Spleen (tissue), 11 donors: ENCODE data around the gene TOGARAM1. TPM values are rescaled to one million over a fixed set of nuclear protein-coding genes. Genes with fewer than 3 reads are reported as not detected.

Source experiments
- DNase-seq: peaks from one replicate; pipeline ENCODE4 v3.0.0-alpha.2; 2020
- H3K27ac ChIP-seq, 8 donors: fragments of 200-600 bp; sonication (generic) in 7 of 8; 1 replicate in 4 of 8; 2 replicates in 4 of 8; pipeline versions ENCODE4 v1.5.0 to v1.8.0; 2016 to 2021; ENCODE audit warnings: inconsistent platforms in 4 of 8, mild to moderate bottlenecking in 4 of 8, moderate library complexity in 1 of 8
- H3K27me3 ChIP-seq, 7 donors: fragments of 200-600 bp; sonication (generic) in 6 of 7; replicated peaks in 1 of 7; 1 replicate in 4 of 7; 2 replicates in 3 of 7; pipeline versions ENCODE4 v1.5.0 to v1.8.0; 2016 to 2021; ENCODE audit warnings: inconsistent platforms in 3 of 7, mild to moderate bottlenecking in 1 of 7
- H3K36me3 ChIP-seq, 6 donors: fragments of 200-600 bp; sonication (generic) in 5 of 6; 1 replicate in 4 of 6; 2 replicates in 2 of 6; pipeline versions ENCODE4 v1.5.0 to v1.8.0; 2016 to 2021; ENCODE audit warnings: inconsistent platforms in 2 of 6
- H3K4me1 ChIP-seq, 6 donors: fragments of 200-600 bp; sonication (generic) in 5 of 6; 1 replicate in 3 of 6; 2 replicates in 3 of 6; pipeline versions ENCODE4 v1.5.0 to v1.8.0; 2016 to 2021; ENCODE audit warnings: inconsistent platforms in 3 of 6
- H3K4me3 ChIP-seq, 8 donors: fragments of 200-600 bp; sonication (generic) in 7 of 8; 1 replicate in 4 of 8; 2 replicates in 4 of 8; pipeline versions ENCODE4 v1.5.0 to v1.8.0; 2016 to 2021; ENCODE audit warnings: inconsistent platforms in 4 of 8, mild to moderate bottlenecking in 4 of 8, moderate library complexity in 2 of 8
- H3K9me3 ChIP-seq, 8 donors: fragments of 200-600 bp; sonication (generic) in 7 of 8; 1 replicate in 4 of 8; 2 replicates in 4 of 8; pipeline versions ENCODE4 v1.5.0 to v1.8.0; 2016 to 2021; ENCODE audit warnings: inconsistent platforms in 4 of 8
- CTCF ChIP-seq, 11 experiments: fragments of 200-600 bp in 7 of 11; fragments of 450-650 bp in 4 of 11; sonication (generic) in 4 of 11; IDR thresholded peaks in 8 of 11; conservative IDR thresholded peaks in 3 of 11; 1 replicate in 7 of 11; 2 replicates in 4 of 11; pipeline versions ENCODE4 v1.4.0 to v1.8.0; 2016 to 2021; ENCODE audit warnings: antibody characterized with exemption in 11 of 11, inconsistent platforms in 4 of 11, mild to moderate bottlenecking in 1 of 11
- POLR2A ChIP-seq, 3 donors: fragments of 450-650 bp; IDR thresholded peaks; one replicate each; pipeline ENCODE4 v1.5.1; 2017; ENCODE audit warnings: antibody characterized with exemption in 3 of 3, mild to moderate bottlenecking in 1 of 3
- POLR2AphosphoS5 ChIP-seq, 3 donors: sonication (generic); formaldehyde crosslinking; IDR thresholded peaks; one replicate each; pipeline ENCODE4 v1.5.1; 2017; ENCODE audit warnings: antibody characterized with exemption in 3 of 3
- WGBS, 5 donors: extraction: QIAGEN DNeasy Blood & Tissue Kit in 3 of 5; methylation state at CpG; one replicate each; pipeline versions ENCODE4 v1.1.5 to v1.1.7; 2013 to 2018; 5-methylcytosine and 5-hydroxymethylcytosine counted together
- intact Hi-C: fragments of 100-400 bp; cut with DNase I; formaldehyde crosslinking; loops from one replicate; pipeline ENCODE4 v1.15.0; 2023; ENCODE audit warnings: low total_unique reads
- polyA plus RNA-seq, 3 donors: library from polyadenylated mRNA; stranded (reverse); fragments of 200-250 nt; gene quantifications; one replicate each; pipeline ENCODE4 v1.2.1, GENCODE V29; 2013
- total RNA-seq, 7 donors: library from RNA; depleted of rRNA in 3 of 7; stranded (reverse); fragments of >200 nt in 3 of 7; fragmentation: NEBNext Ultra II Directional in 4 of 7; extraction: Animal tissue kit (Norgen Biotek cat#: 25700) in 4 of 7; gene quantifications; one replicate each; pipeline versions ENCODE4 v1.1.0 to v1.2.1, GENCODE V29; 2016 to 2021
- donor health status: healthy with polysubstance abuse.
- donor health status: DM: no; HTN: no; CAD: no; lungs with moderate emphysema.
- donor health status: DM: no; HTN: no; CAD: no.
- donor health status: Bipolar disorder and iron deficiency.
- donor health status: healthy.
- donor health status: DM: no; HTN: no; CAD: no.
- donor health status: DM: yes; HTN: yes; CAD: no.

TOGARAM1 gene
- total and polyA plus RNA-seq, 10 donors, result 3.1 to 37.3 (median 17.2) TPM

GRCh38 chr14:45057349-45057748 lies 95.4 kb downstream of the TOGARAM1 start:
- DNase-seq, result no peak
- Histone ChIP-seq H3K4me1 (no peaks in the 10 kb centered on the region), H3K36me3 (peaks cover 0 to 58% (median 18%) of the 10 kb centered on the region in 6 donors), H3K27me3 (no peaks in the 10 kb centered on the region), H3K4me3 (no peak overlapping the region), H3K27ac (no peak overlapping the region), H3K9me3 (peaks cover 0 to 17% (median 3%) of the 10 kb centered on the region in 8 donors)
- WGBS, 5 donors, result 87 to 98% (median 95%) methylated on average over 2 of the region's 2 CpGs
- TF ChIP-seq CTCF (IDR thresholded peaks at IDR 0.05 in 8 of 11, conservative IDR thresholded peaks at IDR 0.05 in 3 of 11), result no peak
- TF ChIP-seq POLR2A (IDR thresholded peaks at IDR 0.05), result no peak
- TF ChIP-seq POLR2AphosphoS5 (IDR thresholded peaks at IDR 0.05), result no peak
- intact Hi-C loops, result no loop called here

DNA sequence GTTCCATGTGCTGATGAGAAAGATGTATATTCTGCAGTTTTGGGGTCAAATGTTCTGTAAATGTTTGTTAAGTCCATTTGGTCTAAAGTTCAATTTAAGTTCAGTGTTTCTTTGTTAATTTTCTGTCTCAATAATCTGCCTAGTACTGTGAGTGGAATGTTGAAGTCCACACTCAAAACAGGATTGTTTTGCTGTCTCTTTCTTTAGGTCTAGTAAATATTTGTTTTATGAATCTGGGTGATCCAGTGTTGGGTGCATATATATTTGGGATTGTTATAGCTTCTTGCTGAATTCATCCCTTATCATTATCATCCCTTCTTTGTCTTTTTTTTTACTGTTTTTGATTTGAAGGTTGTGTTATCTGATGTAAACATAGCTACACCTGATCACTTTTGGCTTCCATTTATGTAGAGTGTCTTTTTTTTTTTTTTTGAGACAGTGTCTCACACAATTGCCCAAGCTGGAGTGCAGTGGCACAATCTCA lies 95.9 kb downstream of the TOGARAM1 start:
- peaks cover 0 to 17% (median 3%) of the 10 kb centered on the region in 8 donors for H3K9me3 ChIP-seq
- H3K36me3 ChIP-seq, result peaks cover 0 to 52% (median 15%) of the 10 kb centered on the region in 6 donors
- no peaks in the 10 kb centered on the region for H3K27me3 ChIP-seq
- no peak for DNase-seq
- TF ChIP-seq CTCF (IDR thresholded peaks at IDR 0.05 in 8 of 11, conservative IDR thresholded peaks at IDR 0.05 in 3 of 11), result no peak
- H3K4me3 ChIP-seq, result no peak overlapping the region
- H3K27ac ChIP-seq, result no peak overlapping the region
- intact Hi-C loops, result no loop called here
- no peaks in the 10 kb centered on the region for H3K4me1 ChIP-seq

DNA sequence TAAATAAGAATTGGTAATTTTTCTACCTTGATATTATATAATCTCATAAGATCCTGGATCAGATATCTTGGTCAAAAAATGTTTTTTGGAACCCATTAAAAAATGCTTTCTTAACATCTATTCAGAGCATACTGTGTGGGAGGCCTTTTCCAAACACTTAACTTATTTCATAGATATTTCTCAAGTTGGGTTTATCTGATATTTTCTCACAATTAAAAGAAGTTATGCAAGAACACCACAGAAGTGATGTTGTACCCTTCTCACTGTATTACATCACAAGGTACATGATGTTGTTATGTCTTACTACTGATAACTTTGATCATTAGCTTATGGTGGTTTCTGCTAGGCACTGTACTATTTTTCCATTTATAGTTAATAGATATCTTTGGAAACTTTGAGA lies 98.6 kb downstream of the TOGARAM1 start:
- H3K9me3 ChIP-seq, result peaks cover 0 to 17% (median 3%) of the 10 kb centered on the region in 8 donors
- no peak overlapping the region for H3K4me3 ChIP-seq
- H3K27me3 ChIP-seq, result no peaks in the 10 kb centered on the region
- peaks cover 0 to 26% (median 0%) of the 10 kb centered on the region in 6 donors for H3K36me3 ChIP-seq
- no peak for DNase-seq
- H3K27ac ChIP-seq, result no peak overlapping the region
- intact Hi-C loops, result no loop called here
- TF ChIP-seq POLR2A (IDR thresholded peaks at IDR 0.05), result no peak
- H3K4me1 ChIP-seq, result no peaks in the 10 kb centered on the region

DNA sequence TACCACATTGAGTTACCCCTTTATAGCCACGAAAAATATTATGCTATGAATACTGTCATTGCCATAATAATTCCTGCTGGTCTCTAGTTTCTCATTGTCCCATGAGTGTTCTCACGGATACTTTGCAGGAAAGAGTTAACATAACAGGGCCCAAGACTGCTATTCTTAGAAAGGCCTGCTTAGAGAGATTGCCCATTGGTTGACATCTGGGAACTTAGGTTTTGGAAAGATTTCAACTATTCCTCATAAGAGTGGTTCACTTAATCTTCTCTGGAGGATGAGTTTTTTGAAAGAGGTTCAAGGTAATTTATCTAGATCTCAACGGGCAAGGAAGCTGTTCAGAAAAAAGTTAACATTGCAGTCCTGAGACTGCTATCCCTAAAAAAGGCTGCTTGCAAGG lies 103.5 kb downstream of the TOGARAM1 start:
- H3K4me3 ChIP-seq, result no peak overlapping the region

More for the DNA sequence above, 103.5 kb downstream of the TOGARAM1 start:
- H3K27me3 ChIP-seq, result no peaks in the 10 kb centered on the region
- 78 to 86% (median 82%) methylated on average over 3 of the region's 3 CpGs for WGBS, 5 donors
- no peak for TF ChIP-seq POLR2A (IDR thresholded peaks at IDR 0.05)
- no peak for TF ChIP-seq POLR2AphosphoS5 (IDR thresholded peaks at IDR 0.05)
- no peak for TF ChIP-seq CTCF (IDR thresholded peaks at IDR 0.05 in 8 of 11, conservative IDR thresholded peaks at IDR 0.05 in 3 of 11)
- intact Hi-C loops, result no loop called here
- no peak overlapping the region for H3K27ac ChIP-seq
- no peaks in the 10 kb centered on the region for H3K4me1 ChIP-seq
- no peaks in the 10 kb centered on the region for H3K9me3 ChIP-seq
- no peak for DNase-seq
- H3K36me3 ChIP-seq, result peaks cover 0 to 16% (median 7%) of the 10 kb centered on the region in 6 donors
